OCI-LY7 (cell line): Measurements from ENCODE around the gene CD59.

Experiments
- CTCF ChIP-seq: fragments of 200-600 bp; sonication (generic); conservative IDR thresholded peaks from 2 replicates; pipeline ENCODE4 v1.5.1; 2014; ENCODE audit warnings: mild to moderate bottlenecking, antibody characterized with exemption, low read length, moderate library complexity, mixed read lengths
- EZH2phosphoT487 ChIP-seq: fragments of 200-600 bp; sonication (generic); IDR thresholded peaks from 2 replicates; pipeline ENCODE4 v1.6.1; 2018; ENCODE audit warnings: low read depth, borderline replicate concordance, mild to moderate bottlenecking, mixed run types, antibody characterized with exemption, low read length, moderate library complexity, mixed read lengths

- TF ChIP-seq CTCF = no peak
- TF ChIP-seq EZH2phosphoT487 = no peak
Measured at GRCh38 chr11:33682446-33682845, 53.8 kb downstream of the CD59 start.
